GM18519 (cell line): ENCODE measurements around the gene DBNL.

Experiments used
- ATAC-seq: cut with Tn5 transposase; IDR thresholded peaks from one replicate; pipeline ENCODE4 v1.9.1; 2021; ENCODE audit warnings: mild to moderate bottlenecking, moderate library complexity; ENCODE audit not compliant: unreplicated experiment, low FRiP score

The DBNL gene

GRCh38 chr7:44060948-44061644, 16.6 kb downstream of the DBNL start:
- ATAC-seq: no peak

GRCh38 chr7:44061645-44062179, 17.2 kb downstream of the DBNL start:
- ATAC-seq: no peak

- no peak for ATAC-seq
Observed at GRCh38 chr7:44062180-44062902, 17.8 kb downstream of the DBNL start.

DNA sequence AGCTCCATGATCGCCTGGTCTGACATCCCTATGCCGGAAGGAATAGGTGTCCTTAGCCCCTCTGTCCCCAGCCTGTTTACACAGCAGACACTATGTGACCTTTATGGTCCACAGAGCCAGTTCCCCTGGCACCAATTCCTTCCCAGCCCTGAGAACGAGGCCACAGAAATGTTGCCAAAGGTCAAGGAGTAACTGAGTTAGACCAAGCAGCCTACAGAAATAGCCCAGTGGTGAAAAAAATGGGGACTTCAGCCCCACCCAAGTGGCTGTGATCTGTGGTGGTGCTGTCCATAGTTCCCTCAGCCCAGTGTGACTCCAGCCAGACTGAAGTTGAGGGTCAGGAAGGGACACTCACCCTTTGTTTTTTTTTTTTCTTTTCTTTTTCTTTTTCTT, 18.4 kb downstream of the DBNL start:
- no peak for ATAC-seq

- no peak for ATAC-seq
Observed at GRCh38 chr7:44063547-44063893, 19.0 kb downstream of the DBNL start.

- no peak for ATAC-seq
Observed at GRCh38 chr7:44063894-44064651, 19.6 kb downstream of the DBNL start.

DNA sequence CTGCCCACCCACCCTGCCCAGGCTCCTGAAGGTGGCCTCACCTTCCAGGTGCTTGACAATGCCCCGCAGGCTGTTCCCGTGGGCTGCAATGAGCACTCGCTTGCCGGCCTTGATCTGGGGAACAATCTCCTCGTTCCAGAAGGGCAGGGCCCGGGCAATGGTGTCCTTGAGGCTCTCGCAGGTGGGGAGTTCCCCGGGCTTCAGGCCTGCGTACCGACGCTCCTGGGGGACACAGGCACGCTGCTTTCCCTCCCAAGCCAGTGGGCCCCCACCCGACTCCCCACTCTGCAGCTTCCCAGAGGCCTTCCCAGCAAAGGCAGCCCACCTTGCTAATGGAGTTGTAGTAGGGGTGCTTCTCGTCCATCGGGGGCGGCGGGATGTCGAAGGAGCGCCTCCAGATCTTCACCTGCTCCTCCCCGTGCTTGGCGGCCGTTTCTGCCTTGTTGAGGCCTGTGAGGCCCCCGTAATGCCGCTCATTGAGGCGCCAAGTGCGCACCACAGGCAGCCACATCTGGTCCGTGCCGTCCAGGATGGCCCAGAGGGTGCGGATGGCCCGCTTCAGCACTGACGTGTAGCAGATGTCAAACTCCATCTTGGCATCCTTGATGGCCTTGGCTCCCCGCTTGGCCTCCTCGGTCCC, 20.4 kb downstream of the DBNL start:
- no peak for ATAC-seq

GRCh38 chr7:44065431-44066110, 21.1 kb downstream of the DBNL start, which contains the start of gene PGAM2:
Gene PGAM2, minus strand, starts transcription at chr7:44065567. Its CDS starts 38 bp downstream, at chr7:44065529.
- no peak for ATAC-seq

GRCh38 chr7:44066111-44066460, 21.6 kb downstream of the DBNL start:
- ATAC-seq: no peak

- ATAC-seq: no peak
Observed at GRCh38 chr7:44066494-44067063, 22.1 kb downstream of the DBNL start.

DNA sequence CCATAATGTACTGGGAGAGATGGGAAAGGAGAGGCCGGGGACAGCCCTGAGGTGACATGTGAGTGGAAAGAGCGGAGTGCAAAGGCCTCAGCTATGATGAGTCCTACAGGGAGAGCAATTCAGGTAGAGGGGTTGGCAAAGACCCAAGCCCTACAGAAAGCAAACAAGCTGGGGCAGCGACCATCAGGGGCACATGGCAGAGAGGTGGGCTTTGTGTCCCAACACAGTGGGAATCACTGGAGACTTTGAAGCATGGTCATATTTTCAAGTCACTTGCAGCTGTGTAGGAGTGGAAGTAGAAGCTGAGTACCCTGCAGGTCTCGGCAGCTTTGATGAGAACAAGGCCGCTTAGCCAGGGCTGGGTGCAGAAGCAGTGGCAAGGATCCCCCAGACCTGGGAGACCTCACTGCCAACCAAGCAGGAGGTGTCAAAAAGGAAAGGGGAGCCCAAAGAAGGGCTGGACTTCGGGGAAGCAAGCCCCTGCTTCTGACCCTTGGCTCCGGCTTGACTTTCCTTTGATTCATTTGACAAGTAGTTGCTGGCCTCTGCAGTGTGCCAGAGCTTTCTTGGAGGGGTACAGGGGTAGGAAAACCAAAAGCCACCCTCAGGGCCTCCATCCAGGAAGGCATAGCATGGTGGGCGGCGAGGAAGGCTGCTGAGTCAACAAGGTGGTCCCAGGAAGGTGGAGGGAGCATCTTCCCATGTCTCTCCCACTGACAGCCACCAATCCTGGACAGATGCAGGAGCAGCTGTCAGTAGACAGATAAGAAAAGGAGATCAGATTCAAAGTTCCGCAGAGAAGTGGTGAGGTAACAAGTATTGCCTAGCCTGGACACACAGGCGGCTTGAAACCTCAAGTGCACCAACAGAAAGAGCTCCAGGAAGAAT, 22.8 kb downstream of the DBNL start:
- no peak for ATAC-seq

GRCh38 chr7:44068054-44068453, 23.6 kb downstream of the DBNL start:
- ATAC-seq: no peak

DNA sequence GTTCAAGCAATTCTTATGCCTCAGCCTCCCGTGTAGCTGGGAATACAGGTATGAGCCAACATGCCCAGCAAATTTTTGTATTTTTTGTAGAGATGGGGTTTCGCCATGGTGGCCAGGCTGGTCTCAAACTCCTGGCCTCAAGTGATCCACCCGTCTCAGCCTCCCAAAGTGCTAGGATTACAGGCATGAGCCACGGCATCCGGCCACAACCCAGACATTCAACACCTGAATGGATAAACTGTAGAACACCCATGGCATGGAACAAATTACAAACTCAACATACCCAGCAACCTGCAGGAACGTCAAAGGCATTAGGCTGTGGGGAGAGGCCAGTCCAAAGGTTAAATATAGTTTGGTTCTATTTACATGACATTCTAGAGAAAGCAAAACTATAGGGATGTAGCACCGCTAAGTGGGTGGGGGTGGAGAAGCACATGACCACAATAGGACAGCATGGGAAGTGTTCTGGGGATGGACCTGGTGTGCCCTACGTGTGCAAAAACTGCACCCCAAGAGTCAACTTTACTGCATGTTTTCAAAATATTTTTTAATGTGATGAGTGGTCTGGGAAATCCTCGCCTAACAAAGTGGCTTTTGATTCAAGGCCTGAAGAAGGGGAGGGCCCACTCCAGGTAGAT, 27.3 kb downstream of the DBNL start:
- ATAC-seq: no peak

- ATAC-seq: no peak
Observed at GRCh38 chr7:44072364-44073231, 28.1 kb downstream of the DBNL start.

DNA sequence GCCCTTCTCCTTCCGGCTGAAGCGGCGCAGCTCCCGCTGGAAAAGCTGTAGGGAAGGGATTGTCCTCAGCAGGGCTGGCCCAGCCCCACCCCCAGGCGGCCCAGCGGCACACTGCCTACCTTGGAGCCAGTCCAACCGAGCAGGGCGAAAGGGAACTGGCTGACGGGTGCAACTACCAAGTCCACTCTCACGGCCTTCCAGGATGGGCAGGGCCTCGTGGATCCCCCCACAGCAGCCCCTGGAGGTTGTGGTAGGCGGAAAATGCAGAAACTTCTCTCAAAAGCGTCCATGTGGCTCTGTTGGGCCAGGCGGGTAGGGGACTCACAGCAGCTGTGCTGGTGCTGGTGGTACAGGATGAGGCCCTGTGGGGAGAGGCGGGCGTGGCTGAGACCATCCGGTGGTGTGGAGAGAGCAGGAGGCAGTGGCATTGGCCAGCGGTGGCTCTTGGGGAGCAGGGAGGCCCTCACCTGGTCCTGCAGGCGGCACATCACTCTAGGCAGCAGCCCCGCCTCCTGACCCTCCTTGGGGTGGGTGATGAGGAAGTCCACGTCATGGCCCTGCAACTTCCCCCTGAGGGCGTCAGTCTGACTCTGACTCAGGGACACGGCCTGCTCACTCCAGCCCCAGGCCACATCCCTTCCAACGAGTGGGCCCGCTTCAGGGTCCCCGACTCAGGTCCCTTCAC, 29.3 kb downstream of the DBNL start:
- no peak for ATAC-seq

DNA sequence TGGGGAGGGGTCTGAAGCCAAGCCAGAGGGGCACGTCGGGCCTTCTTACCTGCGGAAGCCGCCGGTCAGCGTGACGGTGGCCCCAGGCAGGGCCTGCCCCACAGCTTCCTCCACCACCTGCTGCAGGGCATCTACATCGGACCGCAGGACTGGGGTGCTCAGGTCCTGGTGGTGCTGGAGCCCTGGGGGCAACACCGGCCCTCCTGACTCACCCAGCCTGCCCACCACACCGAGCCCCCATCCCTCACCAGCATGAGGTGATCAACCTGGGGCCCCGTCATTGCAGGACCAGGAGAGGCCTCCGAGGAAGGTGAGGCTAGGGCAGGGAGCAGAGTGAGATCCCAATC, 29.8 kb downstream of the DBNL start:
- no peak for ATAC-seq
